ENCODE measurements around the gene GALR3.
"Not testable (repeated sequence)": the region's sequence is repeated elsewhere in the genome, so short reads cannot be mapped to it uniquely, and the experiment has no call there.

GALR3 gene, protein sequence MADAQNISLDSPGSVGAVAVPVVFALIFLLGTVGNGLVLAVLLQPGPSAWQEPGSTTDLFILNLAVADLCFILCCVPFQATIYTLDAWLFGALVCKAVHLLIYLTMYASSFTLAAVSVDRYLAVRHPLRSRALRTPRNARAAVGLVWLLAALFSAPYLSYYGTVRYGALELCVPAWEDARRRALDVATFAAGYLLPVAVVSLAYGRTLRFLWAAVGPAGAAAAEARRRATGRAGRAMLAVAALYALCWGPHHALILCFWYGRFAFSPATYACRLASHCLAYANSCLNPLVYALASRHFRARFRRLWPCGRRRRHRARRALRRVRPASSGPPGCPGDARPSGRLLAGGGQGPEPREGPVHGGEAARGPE

DNA sequence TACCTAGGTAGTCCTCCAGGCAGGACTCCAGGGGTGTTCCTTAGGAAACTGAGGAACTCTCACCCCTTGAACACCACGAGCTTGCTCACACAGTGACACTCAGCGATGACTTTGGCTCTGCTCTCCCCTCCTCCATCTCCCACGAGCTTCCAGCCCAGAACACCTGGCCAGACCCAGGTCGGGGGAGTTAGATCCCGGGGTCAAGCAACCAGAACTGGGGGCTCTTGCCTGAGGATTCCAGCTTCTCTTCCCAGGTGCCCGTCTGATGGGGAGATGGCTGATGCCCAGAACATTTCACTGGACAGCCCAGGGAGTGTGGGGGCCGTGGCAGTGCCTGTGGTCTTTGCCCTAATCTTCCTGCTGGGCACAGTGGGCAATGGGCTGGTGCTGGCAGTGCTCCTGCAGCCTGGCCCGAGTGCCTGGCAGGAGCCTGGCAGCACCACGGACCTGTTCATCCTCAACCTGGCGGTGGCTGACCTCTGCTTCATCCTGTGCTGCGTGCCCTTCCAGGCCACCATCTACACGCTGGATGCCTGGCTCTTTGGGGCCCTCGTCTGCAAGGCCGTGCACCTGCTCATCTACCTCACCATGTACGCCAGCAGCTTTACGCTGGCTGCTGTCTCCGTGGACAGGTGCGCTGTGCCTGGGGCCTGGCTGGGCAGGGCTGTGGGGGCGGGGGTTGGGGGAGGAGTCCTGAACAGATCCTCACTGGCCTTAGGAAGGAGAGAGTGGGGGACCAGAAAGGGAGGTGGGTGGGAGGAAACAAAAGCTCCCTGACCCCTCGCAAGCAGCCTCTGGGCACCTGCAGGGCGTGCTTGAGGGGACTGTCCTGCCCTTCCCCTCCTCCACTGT, at the start of gene GALR3:
GALR3 (plus strand) TSS at position 249 of the 852 bp plus-strand sequence; CDS start at position 274, 25 bp downstream.
- DNase-seq, result no peak

DNA sequence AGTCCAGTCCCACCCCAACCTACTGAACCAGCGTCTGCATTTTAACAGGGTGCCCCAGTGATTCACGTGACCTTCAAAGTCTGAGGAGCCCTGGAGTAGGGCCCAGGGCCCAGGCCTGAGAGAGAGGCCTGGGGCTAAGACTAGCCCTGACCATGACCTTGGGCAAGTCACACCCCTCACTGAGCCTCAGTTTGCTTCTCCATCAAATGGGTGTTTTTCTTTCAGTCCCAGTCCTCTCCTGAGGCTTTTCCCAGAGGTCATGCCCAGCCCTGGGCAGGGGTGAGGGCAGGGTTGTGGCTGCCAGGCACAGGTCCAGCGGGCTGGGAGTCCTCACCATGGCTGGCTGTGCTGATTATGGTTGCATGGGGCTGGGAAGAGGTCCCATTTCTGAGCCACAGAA, 48.5 kb upstream of the GALR3 start:
- no peak for DNase-seq

DNA sequence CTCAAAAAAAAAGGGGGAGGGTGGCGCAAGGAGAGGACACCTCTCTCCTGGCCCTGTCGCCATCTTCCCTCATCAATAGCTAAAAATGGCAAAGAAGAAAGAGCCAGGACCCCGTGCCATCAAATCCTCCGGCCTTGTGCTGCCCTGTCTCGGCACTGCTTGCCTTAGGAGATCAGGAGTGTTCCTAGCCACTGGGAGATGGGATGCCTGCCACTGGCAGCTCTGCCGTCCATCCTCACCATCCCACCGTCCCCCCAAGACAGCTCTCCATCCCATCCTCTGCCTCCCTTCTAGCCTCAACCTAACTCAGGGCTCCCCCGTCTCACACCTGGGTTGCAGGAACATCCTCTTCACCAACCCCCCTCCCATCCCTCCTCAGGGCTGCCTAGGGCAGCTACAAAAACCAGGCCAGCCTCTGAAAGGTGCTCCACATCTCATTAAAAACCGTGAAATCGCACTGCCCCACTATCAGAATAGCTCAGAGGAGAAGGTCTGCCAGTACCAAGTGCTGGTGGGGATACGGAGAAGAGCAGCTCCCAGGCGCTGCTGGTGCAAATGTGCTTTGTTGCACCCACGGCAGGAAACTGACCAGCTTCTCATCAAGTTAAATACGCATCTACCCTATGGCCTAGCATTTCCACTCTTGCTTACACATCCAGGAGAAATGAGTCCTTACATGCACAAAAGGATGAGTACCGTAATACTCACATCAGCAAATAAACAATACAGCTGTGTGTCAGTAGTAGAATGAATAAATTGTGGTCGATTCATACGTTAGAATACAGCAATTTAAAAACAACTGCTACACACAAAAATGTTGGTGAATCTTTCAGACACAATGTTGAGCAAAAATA, 47.2 kb upstream of the GALR3 start:
- no peak for DNase-seq

DNA sequence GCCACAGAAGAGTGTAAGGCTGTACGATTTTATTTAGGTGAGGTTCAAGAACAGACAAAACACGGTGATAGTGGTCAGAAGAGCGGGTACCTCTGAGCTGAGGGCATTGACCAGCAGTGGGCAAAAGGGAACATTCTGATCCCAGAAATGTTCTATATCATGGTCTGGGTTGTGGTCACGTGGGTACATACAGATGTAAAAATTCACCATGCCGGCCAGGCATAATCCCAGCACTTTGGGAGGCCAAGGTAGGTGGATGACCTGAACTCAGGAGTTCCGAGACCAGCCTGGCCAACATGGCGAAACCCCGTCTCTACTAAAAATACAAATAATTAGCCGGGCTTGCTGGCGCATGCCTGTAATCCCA, 46.6 kb upstream of the GALR3 start:
- no peak for DNase-seq

DNA sequence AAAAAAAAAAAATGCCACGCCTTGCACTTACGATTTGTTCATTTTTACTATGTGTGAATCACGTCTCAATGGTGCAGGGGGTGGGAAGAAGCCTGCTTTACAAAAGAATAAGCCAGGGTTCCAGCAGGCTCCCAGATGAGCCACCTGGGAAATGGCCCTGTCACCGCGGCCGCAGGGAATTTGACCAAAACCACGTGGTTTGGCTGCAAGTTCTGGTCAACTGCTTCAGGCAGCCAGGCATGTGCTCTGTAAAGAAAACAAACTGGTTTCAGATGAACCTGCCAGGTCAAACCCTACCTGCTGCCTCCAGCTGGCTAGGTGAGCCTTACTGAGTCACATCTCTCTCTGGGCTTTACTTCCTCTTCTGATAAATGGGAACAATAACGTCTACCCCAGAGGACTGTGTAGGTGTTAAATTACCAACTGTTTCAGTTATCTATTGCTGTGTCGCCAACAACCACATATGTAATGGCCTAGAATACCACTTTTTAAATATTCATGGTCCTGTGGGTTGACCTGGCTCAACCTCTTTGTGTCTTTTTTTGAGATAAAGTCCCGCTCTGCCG, 46.0 kb upstream of the GALR3 start:
- no peak for DNase-seq

DNA sequence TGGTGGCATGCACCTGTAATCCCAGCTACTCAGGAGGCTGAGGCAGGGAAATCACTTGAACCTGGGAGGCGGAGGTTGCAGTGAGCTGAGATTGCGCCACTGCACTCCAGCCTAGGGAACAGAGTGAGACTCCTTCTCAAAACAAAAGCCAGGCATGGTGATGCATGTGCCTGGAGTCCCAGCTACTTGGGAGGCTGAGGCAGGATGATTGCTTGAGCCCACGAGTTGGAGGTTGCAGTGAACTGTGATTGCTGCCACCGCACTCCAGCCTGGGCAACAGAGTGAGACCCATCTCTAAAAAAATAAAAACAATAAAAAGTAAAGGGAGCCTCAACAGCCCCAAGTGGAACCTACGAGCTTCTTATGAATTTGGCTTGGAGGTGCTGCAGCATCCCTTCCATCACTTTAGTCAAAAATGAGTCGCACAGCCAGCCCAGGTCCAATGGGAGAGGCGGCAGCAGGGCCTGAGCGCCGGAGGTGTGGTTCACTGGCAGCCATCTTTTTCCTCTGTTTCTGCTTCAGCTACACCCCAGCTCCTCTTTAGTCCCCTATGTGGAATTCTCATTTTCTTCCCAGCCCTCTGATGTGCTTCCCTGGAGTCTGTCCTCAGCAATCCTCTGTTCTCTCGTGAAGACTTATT, 44.7 kb upstream of the GALR3 start:
- no peak for DNase-seq

DNA sequence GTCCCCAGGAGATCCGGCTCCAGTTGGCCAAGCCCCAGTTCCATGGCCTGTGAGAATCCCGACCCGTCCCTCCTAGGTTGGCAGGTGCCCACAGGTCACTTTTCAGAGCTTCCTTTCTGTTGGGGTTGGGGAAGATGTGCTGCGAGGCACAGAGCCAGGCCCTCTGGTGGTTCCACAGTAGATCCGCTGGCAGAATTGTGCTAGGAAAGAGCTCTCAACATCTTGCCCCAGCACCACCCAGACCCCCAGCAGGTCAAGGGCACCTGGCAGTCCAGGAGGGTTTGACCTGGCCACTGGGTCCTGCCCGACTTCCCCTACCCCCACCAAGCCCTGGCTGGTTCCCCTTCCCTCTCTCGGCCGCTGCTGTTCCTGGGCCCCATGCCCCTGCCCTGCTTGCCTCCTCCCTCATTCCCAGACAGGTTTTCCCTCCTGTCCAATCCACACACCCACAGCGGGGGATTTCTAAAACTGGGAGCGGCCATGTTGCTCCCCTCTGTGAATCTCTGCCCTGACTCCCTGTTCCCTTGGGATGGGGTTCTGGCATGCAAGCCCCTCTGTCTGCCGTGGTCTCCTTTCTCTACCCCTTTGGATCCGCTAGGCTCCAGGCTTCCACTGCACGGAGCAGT, 41.6 kb upstream of the GALR3 start:
- no peak for DNase-seq

DNA sequence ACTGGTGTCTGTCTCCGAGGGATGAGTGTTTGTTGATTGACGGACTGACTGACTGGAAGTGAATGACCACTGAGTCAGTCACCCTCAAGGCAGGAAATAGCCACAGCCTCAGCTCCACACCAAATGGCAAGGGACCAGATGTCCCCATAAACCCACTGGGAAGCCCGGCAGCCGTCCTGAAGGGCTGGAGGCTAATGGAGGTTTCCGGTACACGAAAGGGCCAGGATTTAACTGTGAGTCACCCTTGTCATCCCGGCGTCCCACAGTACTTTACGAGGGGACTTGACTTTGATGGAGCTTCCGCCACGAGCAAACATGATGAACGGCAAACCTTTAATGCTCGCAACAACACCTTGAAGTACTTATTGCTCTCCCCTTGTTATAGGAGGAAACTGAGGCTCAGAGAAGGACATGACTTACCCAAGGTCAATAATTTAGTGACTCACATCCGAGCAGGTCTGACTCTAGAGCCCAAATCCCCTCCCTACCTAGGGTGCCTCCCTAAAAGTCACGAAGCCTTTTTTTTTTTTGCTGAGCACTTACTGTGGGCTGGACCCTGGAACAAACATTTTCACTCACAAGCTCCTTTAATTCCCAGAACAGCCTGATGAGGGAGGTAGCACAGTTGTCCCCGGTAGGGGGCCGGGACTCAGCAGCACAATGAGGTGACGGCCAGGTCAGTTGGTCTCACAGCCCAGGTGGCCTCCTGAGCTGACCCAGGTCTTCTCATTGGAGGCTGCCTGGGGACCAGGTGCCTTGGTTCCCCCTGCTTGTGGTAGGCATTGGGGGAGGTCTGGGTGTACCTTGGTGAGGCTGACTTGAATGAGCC, 40.6 kb upstream of the GALR3 start:
- DNase-seq, result no peak

DNA sequence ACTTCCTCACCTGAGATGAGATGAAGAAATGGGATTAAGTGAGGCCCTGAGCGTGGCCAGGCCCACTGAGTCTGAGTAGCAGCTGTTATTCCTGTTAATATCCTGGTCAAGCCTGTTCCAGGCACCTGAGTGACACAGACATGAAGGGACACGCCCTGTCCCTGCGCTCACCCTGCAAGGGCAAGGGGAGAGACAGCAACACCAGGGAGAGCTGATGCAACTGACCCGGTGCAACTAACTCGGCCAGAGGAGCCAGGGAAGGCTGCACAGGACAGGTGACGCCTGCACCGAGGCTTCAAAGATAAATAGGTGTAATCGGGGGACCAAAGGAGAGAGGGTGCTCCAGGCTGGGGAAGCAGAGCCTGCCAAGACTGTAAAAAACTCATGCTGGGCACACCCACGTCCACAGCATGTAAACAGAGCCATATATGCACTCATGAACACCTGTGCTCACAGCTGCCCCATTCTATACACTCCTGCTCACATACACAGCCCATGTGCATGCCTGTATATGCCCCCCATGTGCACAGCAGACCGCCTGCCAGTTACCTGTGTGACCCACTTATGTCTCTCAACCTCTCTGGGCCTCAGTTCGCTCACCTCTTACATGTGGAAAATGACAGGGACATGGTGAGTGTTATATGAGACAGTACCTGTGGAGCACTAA, 38.2 kb upstream of the GALR3 start:
- no peak for DNase-seq

DNA sequence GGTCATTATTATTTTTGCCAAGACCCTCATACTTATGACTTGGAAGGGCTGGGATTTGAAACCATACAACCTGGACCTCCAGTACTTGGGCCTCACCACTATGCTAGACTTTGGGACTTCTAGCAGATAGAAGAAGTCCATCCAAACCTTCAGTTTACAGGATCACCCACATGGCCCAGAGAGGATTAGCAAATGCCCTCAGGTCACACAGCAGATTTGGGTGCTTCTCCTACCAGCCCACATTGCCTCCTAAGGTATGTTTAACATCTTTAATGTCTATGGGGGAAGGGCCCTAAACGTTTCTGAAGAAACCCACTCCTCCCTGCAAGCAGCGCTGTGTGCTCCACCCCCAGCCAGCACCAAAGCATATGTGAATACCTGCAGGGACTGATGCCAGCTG, 32.9 kb upstream of the GALR3 start:
- DNase-seq, result no peak

DNA sequence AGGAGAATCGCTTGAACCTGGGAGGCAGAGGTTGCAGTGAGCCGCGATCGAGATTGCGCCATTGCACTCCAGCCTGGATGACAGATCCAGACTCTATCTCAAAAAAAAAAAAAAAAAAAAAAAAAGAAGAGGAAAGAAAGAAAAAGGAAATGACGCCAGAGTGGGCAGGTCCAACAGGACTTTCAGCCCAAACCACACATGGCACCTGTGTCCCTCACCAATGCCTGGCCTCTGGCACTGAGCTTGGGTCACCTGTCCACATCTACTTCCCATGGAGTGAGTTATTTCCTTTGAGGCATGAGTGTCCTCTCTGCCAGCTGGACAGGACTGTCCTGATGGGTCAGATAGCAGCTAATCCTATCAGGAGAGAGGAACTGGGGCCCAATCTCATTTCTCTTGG, 30.7 kb upstream of the GALR3 start:
- DNase-seq, result no peak

DNA sequence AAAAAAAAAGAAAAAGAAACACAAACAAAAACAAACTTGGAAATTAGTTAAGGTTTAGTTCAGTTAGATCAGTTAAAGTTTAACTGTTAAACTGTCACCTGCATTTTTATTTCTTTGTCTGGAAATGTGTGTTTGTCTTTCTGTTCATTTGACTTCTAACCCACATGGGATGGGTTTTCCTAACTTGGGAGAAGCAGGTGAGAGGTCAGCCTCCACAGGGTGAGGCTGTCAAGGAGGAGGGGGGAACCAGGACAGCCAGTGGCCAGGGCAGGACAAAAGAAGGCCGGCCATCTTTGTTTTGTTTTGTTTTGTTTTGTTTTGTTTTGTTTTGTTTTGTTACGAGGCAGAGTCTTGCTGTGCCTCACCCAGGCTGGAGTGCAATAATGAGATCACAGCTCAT, 28.8 kb upstream of the GALR3 start:
- DNase-seq, result no peak

DNA sequence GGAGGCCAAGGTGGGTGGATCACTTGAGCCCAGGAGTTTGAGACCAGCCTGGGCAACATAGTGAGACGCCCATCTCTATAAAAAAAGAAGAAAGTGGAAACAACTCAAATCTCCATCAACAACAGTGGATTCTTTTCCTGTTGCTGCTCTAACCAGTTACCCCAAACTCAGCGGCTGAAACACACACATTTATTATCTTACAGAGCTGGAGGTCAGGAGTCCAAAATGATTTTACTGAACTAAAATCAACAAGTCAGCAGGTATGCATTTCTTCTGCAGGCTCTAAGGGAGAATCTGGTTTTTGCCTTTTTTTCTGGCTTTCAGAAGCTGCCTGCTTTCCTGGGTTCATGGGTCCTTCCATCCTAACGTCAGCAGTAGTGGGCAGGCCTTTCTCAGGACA, 27.1 kb upstream of the GALR3 start:
- DNase-seq, result no peak

DNA sequence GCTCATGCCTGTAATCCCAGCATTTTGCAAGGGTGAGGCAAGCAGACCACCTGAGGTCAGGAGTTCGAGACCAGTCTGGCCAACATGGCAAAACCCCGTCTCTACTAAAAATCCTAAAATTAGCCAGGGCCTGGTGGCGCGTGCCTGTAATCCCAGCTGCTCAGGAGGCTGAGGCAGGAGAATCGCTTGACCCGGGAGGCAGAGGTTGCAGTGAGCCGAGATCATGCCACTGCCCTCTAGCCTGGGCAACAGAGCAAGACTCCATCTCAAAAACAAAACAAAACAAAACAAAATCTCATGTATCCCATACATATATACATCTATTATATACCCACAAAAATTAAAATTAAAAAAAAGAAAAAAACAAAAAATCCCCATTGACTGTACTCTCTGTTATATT, 25.9 kb upstream of the GALR3 start:
- not testable (repeated sequence) for DNase-seq

DNA sequence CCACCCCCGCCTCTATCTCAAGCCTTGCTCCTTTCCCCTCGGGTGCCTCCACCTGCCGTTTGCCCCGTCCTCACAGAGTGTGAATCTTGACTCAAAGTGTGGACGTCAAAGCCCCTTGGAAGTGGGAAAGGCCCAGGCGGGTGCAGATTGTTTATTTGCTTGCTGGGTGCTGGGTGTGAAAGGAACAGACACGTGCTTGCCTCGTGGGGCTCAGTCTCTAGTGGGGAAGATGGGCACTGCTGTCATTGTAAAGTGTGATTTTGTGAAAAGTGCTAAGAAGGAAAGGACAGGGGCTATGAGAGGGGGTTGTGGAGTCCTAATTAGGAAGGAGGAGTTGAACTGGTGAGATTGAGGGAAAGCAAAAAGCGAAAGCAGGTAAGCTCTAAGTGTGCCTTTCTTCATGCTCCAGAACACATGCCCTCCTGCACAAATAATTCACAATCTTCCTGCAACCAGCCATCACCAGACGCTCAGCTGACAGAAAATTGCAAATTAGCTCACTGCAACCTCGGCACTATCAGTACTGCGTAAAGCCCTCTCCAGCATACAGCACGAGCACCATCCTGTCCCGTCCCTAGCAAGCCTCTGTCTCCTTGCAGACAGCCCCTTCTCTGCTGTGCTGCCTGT, 25.2 kb upstream of the GALR3 start:
- DNase-seq, result no peak

DNA sequence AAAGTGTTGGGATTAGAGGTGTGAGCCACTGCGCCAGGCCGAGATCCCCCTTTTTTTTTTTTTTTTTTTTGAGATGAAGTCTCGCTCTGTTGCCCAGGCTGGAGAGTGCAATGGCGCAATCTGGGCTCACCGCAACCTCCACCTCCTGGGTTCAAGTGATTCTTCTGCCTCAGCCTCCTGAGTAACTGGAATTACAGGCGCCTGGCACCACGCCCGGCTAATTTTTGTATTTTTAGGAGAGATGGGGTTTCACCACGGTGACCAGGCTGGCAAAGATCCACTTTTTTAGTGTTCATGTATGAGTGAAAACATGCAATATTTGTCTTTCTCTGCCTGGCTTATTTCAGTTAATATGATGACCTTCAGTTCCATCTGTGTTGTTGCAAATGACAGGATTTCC, 23.2 kb upstream of the GALR3 start:
- DNase-seq, result not testable (repeated sequence)

DNA sequence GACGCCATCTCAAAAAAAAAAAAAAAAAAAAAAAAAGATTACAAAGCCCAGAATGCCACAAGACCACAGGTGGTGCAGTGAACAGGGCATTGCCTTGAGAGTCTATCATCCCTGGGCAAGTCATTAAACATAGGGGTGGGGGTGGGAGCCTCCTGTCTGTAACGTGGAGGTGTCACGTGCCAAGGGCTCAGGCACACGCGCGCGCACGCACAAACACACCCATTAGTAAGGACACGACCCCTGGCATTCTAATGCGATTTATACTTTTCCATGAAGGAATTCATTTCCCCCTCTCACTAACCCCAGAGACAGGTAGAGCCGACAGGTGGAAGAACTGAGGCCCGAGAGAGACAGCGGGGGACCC, 21.3 kb upstream of the GALR3 start:
- DNase-seq, result peak in 1 of 6 experiments; percentile 37

DNA sequence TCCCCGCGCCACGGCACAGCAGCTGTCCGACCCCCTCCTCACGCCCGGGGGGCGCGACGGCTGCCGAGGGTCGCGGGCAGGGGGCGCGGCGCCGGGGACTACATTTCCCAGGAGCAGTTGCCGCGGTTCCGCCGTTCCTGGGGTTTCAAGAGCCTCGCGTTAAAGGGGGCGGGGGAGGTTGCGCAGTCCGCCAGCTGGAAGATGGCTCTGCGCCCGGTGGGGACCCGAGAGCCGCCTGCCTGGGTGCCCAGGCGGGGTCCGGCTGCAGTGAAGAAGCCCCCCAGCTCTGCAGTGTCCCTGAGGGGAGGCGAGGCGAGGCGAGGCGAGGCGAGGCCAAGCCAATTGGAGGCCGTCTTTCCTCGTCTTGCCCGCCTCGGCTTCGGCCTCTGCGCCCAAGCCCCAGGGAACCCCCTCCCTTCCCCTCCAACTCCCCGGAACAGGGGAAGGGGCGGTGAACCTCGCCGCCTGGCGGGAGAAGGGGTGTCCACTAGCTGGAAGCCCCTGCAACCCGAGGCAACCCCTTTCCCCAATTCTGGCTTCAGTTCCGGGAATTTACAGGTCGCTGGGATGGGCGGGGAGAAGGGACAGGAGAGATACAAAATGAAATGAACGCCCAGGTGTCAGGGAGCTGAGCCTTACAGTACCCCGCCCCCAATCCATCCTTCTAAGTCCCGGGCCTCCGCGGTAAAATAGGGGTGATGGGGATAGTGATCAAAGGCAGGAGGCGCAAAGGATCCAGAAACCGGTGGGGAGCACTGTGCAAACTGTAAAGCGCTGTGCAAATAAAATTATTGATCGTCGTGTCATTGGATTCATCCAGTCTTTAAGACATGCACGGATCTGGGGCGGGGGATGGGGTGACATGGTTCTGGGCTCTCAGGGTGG, 20.6 kb upstream of the GALR3 start:
- peak in 1 of 6 experiments; percentile 37 for DNase-seq

DNA sequence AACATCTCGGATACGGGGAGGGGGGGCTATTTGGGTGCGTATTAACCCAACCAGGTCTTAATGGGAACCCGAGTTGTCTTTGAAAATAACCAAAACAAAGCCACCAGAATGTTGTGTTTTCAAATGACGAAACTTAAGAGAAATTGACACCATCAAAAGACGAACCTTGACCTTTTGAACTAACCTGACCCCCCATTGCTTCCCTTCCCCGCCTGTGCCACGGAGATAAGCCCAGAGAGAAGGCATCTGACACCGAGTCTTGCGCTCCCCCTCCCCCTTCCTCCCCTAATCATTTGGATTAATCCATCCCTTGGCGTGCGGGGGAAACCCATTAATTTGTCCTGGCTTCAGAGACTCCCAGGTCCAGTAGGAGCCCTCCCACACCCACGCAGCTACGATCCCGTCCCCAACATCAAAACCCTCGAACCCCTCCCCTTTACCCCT, 20.0 kb upstream of the GALR3 start:
- DNase-seq, result no peak
